TTC549 (cell line): ENCODE results near the gene RAB31.
"Not testable (repeated sequence)": the region's sequence is repeated elsewhere in the genome, so short reads cannot be mapped to it uniquely, and the experiment has no call there.

ENCODE experiments used
- FAIRE-seq: peaks from 2 replicates; lab custom pipeline; 2012; peaks lifted over from hg19 to GRCh38; lab: Jason Lieb, UNC

The RAB31 gene

DNA sequence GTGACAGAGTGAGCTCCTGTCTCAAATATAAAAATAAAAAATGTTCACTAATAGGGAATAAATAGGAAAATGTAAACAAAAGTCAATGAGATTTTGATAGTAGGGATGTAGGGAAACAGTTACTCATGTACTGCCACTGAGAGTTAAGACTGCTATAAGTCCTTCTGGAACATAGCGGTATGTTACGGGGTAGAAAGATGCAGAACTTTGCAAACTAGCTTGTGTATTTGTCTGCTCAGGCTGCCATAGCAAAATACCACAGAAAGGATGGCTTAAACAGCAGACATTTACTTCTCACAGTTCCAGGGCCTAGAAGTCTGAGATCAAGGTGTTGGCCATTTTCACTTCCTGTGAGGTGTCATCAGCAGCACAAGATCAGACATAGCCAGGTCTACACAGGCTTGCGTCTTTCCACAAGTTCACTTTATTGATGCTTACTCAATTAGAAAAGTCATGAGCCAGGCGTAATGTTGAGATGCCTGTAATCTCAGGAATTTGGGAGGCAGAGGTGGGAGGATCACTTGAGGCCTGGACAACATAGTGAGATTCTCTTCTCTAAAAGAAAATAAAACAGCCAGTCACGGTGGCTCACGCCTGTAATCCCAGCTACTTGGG lies 186.5 kb downstream of the RAB31 start:
- no peak for FAIRE-seq

- FAIRE-seq, result no peak
These were observed 189.0 kb downstream of the RAB31 start for GRCh38 chr18:9897129-9897528.

GRCh38 chr18:9897787-9898291 lies 189.7 kb downstream of the RAB31 start:
- FAIRE-seq, result not testable (repeated sequence)

- FAIRE-seq, result no peak
These were observed 190.9 kb downstream of the RAB31 start for GRCh38 chr18:9898792-9899549.

DNA sequence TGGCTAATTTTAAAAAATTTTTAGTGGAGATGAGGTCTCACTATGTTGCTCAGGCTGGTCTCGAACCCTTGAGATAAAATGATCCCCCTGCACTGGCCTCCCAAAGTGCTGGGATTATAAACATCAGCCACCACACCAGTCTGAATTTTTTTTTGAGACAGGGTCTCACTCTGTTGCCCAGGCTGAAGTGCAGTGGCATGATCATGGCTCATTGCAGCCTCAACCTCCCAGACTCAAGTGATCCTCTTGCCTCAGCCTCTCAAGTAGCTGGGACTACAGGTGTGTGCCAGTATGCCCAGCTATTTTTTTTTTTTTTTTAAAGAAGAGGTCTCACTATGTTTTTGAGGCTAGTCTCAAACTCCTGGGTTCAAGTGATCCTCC lies 191.4 kb downstream of the RAB31 start:
- not testable (repeated sequence) for FAIRE-seq

GRCh38 chr18:9900699-9901098 lies 192.6 kb downstream of the RAB31 start:
- no peak for FAIRE-seq

GRCh38 chr18:9901377-9901776 lies 193.3 kb downstream of the RAB31 start:
- FAIRE-seq, result no peak

DNA sequence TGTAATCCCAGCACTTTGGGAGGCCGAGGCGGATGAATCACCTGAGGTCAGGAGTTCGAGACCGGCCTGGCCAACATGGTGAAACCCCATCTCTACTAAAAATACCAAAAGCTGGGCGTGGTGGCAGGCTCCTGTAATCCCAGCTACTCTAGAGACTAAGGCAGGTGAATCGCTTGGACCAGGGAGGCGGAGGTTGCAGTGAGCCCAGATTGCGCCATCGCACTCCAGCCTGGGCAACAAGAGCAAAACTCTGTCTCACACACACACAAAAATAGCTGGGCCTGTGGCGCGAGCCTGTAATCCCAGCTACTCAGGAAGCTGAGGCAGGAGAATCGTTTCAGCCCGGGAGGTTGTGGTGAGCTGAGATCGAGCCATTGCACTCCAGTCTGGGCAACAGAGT lies 194.2 kb downstream of the RAB31 start:
- FAIRE-seq, result not testable (repeated sequence)

- FAIRE-seq, result no peak
These were observed 194.7 kb downstream of the RAB31 start for GRCh38 chr18:9902832-9903231.

DNA sequence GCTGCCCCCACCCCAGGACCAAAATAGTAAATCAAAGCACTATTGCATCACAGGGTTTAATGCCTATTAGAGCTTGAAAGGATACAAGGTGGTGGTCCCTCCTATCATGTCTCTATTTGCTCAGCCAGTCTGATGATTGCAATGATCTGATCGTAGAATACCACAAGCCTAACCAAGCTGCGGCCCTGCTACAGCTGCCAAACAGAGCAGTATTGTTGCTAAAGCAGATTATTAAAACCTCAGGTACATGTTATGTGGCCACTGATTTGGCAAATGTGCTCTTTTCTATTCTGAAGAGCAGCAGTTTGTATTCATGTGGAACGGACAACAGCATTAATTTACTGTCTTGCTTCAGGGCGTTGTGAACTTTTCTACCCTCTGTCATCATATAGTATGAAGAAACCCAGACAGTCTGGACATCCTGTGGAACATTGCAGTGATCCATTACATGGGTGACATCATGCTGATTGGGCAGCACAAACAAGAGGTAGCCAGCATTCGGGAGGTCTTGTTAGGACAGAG lies 197.4 kb downstream of the RAB31 start:
- no peak for FAIRE-seq

- no peak for FAIRE-seq
These were observed 198.4 kb downstream of the RAB31 start for GRCh38 chr18:9906481-9906880.

DNA sequence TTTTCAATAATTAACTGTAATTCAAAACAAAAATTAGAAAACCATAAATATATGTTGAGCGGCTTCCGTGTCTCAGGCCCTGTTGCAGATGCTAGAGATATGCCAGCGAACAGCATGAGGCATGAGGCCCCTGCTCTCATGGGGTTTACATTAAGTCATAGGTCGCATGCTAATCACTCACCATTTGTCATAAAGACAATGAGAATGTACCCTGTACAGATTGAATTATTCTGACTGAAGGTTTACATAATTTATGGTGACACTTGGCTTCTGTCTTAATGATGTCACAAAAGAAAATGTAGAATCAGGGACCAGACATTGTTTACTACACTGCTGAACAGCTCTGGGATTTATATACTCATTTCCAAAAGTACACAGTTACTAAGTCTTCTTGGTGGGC lies 199.8 kb downstream of the RAB31 start:
- no peak for FAIRE-seq

GRCh38 chr18:9910071-9910470 lies 202.0 kb downstream of the RAB31 start:
- no peak for FAIRE-seq

GRCh38 chr18:9910661-9911060 lies 202.6 kb downstream of the RAB31 start:
- FAIRE-seq, result no peak

DNA sequence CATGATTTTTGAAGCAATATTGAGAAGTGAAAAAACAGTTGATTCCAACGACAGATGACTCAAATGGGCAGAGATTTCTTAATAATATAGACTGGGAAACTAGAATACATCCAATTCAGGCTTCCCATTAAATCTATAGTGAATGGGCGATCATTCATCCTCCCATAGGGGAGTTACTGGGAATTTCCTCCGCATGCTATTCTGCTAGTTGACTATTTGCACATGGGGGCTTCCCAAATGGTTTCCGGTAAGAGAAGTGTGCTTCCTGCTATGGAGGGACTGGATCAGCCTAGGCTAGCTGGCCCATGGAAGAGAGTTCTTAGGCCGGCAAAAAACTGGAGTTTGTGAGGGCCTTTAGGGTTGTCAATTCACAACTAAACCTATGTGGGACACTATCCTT lies 203.1 kb downstream of the RAB31 start:
- no peak for FAIRE-seq
